Type B pancreatic cell (in vitro differentiated cells): ENCODE measurements around the gene ETV1. TPM values are rescaled to one million over a fixed set of nuclear protein-coding genes. Genes with fewer than 3 reads are reported as not detected.

Experiments used
- DNase-seq: peaks from one replicate; pipeline ENCODE4 v3.0.0; 2021; ENCODE audit warnings: mixed read lengths; ENCODE audit not compliant: unreplicated experiment; ENCODE audit errors: extremely low spot score
- H3K27ac Mint-ChIP-seq: 2 replicates; pipeline ENCODE4 v1.8.0; 2021; ENCODE audit warnings: mild to moderate bottlenecking, mixed read lengths
- H3K27me3 Mint-ChIP-seq: 2 replicates; pipeline ENCODE4 v1.8.0; 2021; ENCODE audit warnings: mixed read lengths
- H3K36me3 Mint-ChIP-seq: 2 replicates; pipeline ENCODE4 v1.8.0; 2021; ENCODE audit warnings: mixed read lengths
- H3K4me1 Mint-ChIP-seq: one replicate; pipeline ENCODE4 v1.8.0; 2021; ENCODE audit warnings: mixed read lengths; ENCODE audit not compliant: unreplicated experiment
- H3K4me3 Mint-ChIP-seq: 2 replicates; pipeline ENCODE4 v1.8.0; 2021; ENCODE audit warnings: mild to moderate bottlenecking, mixed read lengths
- H3K9me3 Mint-ChIP-seq: 2 replicates; pipeline ENCODE4 v1.8.0; 2021; ENCODE audit warnings: mixed read lengths
- CTCF ChIP-seq: fragments of 200-600 bp; sonication (generic); conservative IDR thresholded peaks from 2 replicates; pipeline ENCODE4 v1.5.0; 2021; ENCODE audit warnings: antibody characterized with exemption, mild to moderate bottlenecking
- total RNA-seq: library from RNA; stranded (reverse); gene quantifications from 2 replicates; pipeline ENCODE4 v1.2.1, GENCODE V29; 2021; ENCODE audit warnings: low replicate concordance

Gene ETV1
- total RNA-seq, 1 donor from 2014 or later: 35.6 TPM

- no peaks in the 10 kb centered on the region for H3K27me3 Mint-ChIP-seq
- no peak overlapping the region for H3K4me3 Mint-ChIP-seq
- H3K9me3 Mint-ChIP-seq: no peaks in the 10 kb centered on the region
- H3K27ac Mint-ChIP-seq: no peak overlapping the region
- no peak for DNase-seq
- H3K4me1 Mint-ChIP-seq: no peaks in the 10 kb centered on the region
- H3K36me3 Mint-ChIP-seq: no peaks in the 10 kb centered on the region
- no peak for TF ChIP-seq CTCF
Observed at GRCh38 chr7:13880789-13881188, 108.7 kb downstream of the ETV1 start.

DNA sequence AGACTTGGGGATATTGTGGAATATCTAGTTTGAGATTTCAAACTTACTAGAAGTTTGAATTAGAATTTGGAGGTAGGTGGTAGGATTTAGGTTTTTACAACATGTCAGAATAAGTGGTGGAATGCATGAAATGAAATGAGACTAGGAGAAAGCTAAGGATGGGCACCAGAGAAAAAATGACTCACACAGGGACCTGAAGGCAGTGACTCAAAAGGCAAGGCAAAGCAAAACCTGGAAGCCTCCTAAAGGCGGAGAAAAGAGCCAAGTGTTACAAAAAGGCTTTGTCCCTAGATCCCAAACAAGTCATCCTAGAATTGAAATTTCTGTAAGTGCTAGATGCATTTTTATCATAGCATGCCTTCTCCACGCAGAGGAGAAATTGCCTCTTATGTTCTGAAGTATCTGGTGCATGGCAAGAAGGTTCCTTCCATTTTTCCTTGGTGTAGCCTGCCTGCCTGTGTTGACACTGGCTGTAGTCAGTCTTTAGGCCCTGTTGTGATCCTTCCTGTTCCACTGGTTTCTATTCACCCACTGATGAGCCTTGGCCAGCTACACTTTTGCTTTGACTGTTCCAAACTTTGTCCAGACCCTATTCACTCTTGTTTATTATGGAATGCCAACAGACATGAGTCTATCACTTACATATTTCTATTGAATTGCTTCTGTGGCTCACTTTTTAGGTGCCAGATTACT lies 109.3 kb downstream of the ETV1 start:
- no peak for TF ChIP-seq CTCF
- no peak overlapping the region for H3K27ac Mint-ChIP-seq
- DNase-seq: no peak
- H3K4me1 Mint-ChIP-seq: no peaks in the 10 kb centered on the region
- H3K36me3 Mint-ChIP-seq: no peaks in the 10 kb centered on the region
- no peaks in the 10 kb centered on the region for H3K9me3 Mint-ChIP-seq
- no peaks in the 10 kb centered on the region for H3K27me3 Mint-ChIP-seq
- no peak overlapping the region for H3K4me3 Mint-ChIP-seq

DNA sequence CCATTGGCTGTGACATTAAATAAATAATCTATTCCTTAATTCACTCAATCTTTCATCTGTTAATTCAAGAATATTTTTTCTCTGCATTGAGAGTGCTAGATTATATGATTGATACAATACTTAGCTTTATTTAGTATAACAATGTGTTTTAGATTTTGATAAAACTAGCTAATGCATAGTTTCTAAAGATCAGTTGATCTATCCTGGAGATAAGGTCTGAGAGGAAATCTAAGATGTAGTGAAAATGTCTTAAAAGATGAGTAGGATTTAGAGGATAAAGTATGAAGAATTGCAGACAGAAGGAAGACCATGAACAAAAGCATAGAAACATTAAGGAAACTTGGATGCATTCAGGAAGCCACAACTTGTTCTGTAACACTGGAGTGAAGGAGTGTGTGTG lies 110.3 kb downstream of the ETV1 start:
- no peaks in the 10 kb centered on the region for H3K4me1 Mint-ChIP-seq
- no peak for TF ChIP-seq CTCF
- no peaks in the 10 kb centered on the region for H3K9me3 Mint-ChIP-seq
- no peaks in the 10 kb centered on the region for H3K27me3 Mint-ChIP-seq
- no peak overlapping the region for H3K27ac Mint-ChIP-seq
- no peak overlapping the region for H3K4me3 Mint-ChIP-seq
- no peak for DNase-seq
- H3K36me3 Mint-ChIP-seq: no peaks in the 10 kb centered on the region

DNA sequence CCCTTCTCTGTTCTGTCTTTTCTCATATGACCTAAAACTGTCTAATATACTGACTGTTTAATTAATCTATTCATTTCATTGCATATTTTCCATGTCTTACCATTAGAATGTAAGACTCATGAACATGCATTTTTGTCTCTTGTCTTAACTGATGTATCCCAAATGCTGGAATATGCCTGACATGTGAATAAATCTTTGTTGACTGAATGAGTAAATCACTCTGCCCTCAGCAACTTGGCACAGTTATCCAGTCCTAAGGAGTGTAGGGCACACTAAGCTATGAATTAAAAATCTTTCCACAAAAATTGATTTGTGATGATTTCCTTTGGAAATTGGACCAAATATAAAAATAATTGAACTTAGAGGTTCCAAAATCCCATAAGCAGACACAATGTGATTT lies 111.3 kb downstream of the ETV1 start:
- no peak for TF ChIP-seq CTCF
- no peak overlapping the region for H3K27ac Mint-ChIP-seq
- no peaks in the 10 kb centered on the region for H3K27me3 Mint-ChIP-seq
- no peaks in the 10 kb centered on the region for H3K4me1 Mint-ChIP-seq
- DNase-seq: no peak
- H3K36me3 Mint-ChIP-seq: no peaks in the 10 kb centered on the region
- H3K9me3 Mint-ChIP-seq: no peaks in the 10 kb centered on the region
- no peak overlapping the region for H3K4me3 Mint-ChIP-seq

DNA sequence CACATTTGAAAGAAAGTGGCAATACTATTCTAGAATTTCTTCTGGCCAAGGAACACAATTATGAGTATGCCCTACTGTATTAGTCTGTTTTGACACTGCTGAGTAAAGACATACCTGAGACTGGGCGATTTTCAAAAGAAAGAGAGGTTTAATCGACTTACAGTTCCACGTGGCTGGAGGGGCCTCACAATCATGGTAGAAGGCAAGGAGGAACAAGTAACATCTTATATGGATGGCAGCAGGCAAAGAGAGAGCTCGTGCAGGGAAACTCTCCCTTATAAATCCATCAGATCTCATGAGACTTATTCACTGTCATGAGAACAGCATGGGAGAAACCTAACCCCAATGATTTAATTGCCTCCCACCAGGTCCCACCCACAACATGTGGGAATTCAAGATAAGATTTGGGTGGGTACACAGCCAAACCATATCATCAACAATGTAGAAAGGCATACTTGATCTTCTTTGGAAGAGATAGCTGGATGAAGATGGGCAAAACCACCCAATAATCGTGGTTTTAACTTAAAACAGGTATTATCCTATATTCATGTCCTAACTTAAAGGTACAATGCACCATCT lies 113.9 kb downstream of the ETV1 start:
- Mint-ChIP-seq H3K27ac (no peak overlapping the region), H3K27me3 (no peaks in the 10 kb centered on the region), H3K4me3 (no peak overlapping the region), H3K9me3 (no peaks in the 10 kb centered on the region), H3K4me1 (no peaks in the 10 kb centered on the region), H3K36me3 (no peaks in the 10 kb centered on the region)
- no peak for DNase-seq
- no peak for TF ChIP-seq CTCF
